Activated naive CD4-positive, alpha-beta T cell treated with Interleukin-2 at 50 U/mL for 16 hours (primary cell): Measurements from ENCODE around the gene ARL13B.
A peak's percentile ranks its signal among the peaks of the same experiment; 100 is the strongest.
"Not testable (repeated sequence)": the region's sequence is repeated elsewhere in the genome, so short reads cannot be mapped to it uniquely, and the experiment has no call there.

Experiments
- DNase-seq: peaks from one replicate; pipeline ENCODE4 v3.0.0-alpha.2; 2020

ARL13B gene

DNA sequence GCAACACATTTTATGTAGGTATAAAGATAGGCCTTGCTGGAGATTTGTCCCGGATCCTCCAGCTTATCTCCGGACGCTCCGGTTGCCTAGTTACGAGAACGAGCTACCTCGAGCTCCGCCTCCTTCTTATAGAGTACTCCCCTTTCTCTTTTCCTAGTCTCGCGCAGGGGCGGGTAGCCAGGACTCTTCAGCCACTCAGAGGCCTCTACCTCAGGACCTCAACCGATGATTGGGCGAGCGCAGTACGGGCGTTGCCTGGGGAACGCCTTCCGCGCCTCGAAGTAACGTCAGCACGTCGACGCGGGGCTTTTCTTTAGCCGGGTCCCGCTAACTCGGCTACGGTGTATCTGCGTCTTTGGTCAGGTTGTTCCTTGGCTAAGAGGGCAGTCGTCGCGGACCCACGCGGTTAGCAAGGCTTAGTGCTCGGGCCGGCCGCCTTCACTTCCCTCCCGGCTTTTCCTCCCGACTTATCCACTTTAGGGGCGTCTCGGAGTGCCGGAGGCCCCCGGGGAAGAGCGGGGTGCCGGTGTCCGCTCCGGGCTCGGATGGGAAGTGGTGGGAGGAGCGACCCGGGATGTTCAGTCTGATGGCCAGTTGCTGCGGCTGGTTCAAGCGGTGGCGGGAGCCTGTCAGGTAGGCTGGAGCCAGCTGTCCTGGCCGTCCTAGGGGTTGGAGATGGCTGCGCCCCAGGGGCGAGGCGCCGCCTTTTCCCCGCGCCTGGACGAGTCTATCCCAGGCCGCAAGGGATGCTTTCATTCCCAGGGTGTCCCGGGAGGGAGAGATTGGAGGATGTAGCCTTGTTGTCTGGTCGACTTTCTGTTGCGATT lies at the start of gene ARL13B:
Gene ARL13B, plus strand, starts transcription at position 306 of the 827 bp plus-strand sequence. Its CDS starts 269 bp downstream, at position 575.
- peak; percentile 95 for DNase-seq

DNA sequence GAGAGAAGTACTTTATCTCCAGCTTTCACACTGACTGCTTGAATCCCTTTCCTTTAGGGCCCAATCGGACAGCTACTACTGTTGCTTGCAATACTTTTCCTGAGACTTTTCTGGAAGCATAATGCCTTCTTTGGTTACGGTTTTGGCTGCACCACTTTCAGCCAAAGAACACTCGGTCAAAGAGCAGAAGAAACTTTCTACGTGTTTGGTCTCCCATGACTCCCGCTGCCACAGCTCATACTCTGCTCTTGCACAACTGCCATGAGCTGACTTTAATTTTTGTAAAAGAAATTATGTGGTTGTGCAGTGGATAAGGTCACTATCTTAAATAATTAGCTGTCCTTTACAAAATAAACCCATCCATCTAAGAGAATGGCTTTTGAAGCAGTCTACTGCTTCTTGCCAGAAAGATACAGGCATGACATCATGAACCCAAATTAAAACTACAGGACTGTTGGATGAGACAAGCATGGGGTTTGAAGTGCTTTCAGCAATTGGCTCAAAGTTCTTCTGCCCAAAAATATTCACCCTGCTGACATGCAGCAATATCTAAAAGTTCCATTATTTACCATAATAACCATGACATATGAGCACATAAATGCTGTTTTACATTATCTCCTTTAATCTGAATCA lies 48.2 kb upstream of the ARL13B start:
- DNase-seq, result no peak

DNA sequence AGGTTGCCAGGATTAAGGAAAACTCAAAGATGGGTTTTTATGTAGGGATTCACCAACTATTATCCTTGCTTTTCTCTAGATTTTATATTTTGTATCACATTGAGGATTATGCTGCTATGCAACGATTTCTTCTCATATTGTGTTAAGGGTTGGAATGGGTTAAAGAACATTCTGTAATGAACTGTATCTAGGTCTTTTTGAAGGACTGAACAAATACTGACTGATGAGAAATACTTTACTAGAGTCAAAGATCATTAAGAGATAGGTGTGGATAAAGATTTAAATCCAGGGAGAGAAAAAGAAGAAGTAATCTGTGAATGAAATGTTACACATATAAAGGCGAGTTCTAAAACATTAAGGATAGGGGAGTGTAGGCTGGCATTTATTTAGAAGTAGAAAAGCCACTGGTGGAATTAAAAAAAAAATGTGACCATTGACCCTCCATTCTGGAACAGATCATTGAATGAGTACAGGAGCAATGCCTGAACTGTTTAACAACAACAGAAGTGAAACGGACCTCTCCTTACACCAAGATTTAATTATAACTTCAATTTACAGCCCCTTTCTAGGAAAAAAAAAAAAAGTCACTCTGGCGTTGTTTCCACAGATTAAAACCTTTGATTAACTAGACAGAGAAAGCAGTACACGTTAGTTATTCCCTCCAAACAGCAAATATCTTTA lies 45.4 kb upstream of the ARL13B start:
- no peak for DNase-seq

- DNase-seq, result no peak
Measured at GRCh38 chr3:93936549-93936948, 43.4 kb upstream of the ARL13B start.

GRCh38 chr3:93937485-93937884 lies 42.5 kb upstream of the ARL13B start:
- not testable (repeated sequence) for DNase-seq

GRCh38 chr3:93949958-93950357 lies 30.0 kb upstream of the ARL13B start:
- not testable (repeated sequence) for DNase-seq

DNA sequence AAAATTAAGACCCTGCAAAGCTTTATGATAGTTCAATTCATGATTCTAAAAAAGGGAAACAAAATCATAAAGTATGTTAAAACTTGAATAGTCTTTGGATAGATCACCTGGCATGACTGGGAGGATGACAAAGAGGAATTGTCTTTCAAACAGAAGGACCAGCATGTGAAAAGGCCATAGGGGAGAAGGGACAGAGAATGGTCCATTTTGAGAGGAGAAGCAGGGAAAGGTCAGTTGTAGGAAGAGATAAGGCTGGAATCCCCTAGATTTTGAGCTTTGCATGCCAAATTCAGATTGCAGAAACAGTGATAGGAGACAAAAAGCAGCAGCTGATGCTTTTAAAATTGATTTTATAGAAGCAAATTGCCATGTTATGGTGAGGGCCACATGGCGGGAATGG lies 18.9 kb upstream of the ARL13B start:
- no peak for DNase-seq

DNA sequence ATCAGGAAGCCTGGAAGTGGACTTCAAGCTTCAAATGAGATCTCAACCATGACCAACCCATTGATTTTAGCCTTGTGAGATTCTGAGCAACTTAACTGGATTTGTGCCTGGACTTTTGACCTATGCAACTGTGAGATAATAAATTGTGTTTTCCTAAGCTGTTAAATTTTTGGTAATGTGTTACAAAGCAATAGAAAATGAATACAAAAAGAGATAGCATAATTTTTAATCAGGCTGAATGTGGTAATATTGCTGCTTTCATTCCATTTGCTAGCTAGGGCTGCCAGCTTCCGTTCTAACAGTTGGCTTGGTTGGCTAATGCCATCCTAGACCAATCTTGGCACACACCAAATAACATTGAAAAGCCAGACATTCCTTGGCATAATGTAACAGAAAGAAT lies 18.5 kb upstream of the ARL13B start:
- DNase-seq, result no peak

DNA sequence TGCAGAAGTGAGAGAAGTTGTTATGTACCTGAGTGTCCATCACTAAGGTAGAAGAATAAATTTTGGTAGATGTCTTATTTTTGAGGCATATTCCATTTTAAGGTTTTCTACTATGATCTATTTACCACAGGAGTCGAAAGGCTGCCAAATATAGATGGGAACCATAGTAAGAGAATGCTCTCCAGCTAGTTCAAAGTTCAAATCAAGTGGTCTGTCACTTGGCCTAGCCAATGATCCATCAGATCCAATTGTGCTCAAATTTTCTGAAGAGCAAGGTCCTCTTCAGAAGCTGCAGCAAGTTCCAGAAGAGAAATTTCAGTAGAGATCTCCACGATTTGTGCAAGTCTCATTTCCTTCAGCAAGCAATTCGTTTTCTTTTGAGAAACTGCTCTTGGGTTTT lies 17.2 kb upstream of the ARL13B start:
- DNase-seq, result no peak

- DNase-seq, result not testable (repeated sequence)
Measured at GRCh38 chr3:93965106-93965505, 14.8 kb upstream of the ARL13B start.

- DNase-seq, result no peak
Measured at GRCh38 chr3:93969443-93969842, 10.5 kb upstream of the ARL13B start.

DNA sequence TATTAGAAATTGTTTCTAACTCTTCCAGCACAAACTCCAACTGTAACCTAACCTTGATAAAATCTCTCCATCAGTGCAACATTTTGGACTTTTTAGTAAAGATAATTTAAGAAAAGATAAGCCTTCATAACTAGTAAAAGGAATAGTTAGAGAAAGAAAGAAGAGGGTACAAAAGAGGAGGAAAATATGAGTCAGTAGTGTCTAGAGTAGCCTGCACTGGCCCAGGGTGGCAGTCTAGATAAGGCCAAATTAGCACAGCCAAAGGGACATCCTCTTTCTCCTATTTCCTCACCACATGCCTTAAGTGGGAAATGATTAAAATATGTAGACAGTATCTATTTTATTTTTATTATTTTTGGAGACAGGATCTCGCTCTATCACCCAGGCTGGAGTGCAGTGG lies 10.0 kb upstream of the ARL13B start:
- no peak for DNase-seq

DNA sequence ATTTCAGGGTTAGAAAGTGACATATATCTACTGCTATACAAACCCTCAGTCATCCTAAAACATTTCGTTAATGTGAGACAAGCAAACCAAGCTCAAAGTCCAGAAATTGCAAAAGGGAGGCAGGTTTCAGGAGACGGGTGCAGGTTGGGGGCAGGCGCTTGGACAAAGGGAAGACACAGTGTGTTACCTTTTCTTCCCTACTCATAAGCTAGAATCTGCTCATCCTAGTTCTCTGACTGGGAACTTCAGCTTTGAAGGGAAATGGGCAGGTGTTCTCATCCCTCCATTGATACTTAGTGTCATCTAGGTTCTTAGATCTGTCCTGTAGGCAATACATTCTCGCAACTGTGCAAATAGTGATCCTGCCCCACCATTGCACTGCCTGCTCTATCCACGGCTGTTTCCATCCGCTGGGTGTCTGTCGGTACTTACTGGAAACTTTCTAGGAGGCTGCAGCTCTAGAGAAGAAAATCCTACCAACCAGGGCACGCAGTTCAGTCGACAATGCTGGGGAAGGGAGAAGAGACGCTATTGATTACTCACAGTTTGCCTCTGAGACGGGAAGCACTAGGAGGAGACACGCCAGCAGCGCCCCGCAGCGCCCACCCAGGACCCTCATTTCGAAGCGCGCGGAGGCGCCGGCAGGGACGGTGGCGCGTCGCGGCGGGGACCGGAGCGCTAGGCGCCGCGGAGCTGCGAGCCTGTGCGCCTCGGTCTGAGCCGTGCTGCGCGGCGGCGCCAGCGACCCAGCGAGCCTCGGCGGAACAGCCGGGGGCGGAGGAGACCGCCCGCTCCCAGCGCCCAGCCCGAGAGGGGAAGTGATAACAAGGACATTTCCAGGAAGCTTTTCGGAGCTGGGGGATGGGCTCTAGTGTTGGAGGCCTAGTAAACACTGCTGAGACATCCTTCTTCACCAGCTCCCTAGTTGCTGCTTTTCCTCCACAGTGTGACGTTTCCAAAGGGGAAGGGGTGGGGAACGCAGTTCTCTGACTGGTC lies 6.5 kb upstream of the ARL13B start, which contains the start of gene PROS1:
Gene PROS1, minus strand, starts transcription at position 766 of the 996 bp plus-strand sequence. Its CDS starts 147 bp downstream, at position 619.
- peak; percentile 42 for DNase-seq

GRCh38 chr3:93981649-93982048 lies 1.7 kb downstream of the ARL13B start:
- DNase-seq, result no peak

DNA sequence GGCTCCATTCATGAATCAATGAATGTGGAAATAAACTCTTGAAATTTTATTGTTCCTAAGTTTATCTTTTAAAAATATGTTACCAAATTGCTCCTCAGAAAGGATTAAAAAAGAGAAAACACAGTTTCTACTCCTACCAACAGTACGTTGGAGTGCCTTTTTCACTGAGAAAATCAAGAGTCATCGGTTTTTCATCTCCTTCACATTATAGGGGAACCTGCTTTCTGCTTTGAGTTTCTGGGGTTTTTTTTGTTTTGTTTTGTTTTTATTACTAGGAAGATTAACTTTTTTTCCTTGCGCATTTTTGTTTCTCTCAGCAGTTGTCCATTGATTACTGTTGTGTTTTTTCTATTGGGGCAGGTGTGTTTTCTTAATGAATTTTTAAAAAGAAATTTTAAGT lies 3.5 kb downstream of the ARL13B start:
- no peak for DNase-seq

DNA sequence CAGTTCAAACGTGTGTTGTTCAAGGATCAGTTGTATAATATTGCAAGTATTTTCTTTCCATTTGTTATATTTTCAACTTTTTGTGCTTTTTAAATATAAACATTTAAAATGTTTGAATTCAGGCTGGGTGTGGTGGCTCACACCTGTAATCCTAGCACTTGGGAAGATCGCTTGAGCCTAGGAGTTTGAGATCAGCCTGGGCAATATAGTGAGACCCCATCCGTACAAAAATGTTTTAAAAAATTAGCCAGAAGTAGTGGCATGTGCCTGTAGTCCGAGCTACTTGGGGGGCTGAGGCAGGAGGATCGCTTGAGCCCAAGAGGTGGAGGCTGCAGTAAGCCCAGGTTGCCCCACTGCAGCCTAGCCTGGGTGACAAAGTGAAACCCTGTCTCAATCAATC lies 4.7 kb downstream of the ARL13B start:
- DNase-seq, result no peak

DNA sequence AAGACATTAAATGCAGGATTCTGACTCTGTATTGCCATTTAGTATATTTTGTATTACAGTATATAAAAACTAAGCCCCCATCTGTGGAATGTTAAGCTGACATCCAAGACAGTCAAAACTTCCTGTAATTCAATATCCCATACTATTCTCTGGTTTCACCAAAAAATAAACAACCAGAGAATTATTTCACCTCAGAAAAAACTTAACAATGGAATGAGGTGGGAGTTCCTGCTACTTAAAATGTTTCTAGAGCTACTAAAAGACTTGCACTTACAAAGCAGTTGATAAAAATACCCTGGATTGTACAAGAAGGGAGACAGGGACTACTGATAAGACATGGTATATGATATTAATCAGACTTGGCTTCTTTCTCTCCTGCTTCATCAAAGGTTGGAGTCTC lies 8.3 kb downstream of the ARL13B start:
- DNase-seq, result no peak

DNA sequence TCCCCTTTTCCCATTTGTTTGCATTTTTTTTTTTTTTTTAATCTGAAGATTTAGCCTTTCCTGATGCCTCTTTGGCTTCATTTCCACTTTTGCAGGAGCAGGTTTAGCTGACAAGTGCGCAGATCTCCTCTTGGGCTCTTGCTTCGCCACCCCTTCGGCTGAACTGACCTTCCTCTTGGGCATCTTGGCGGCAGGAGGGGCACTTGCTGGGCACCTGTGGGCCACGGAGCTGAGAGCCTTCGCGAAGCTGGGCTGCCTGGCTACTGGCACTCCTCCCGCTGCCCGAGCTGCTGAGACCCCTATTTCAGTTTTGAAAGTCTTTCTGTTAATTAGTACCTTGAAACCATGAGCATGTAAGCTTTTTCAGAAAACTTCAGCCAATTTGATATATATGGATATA lies 8.8 kb downstream of the ARL13B start:
- no peak for DNase-seq

- DNase-seq, result no peak
Measured at GRCh38 chr3:93989241-93989640, 9.3 kb downstream of the ARL13B start.

GRCh38 chr3:93991631-93992030 lies 11.7 kb downstream of the ARL13B start:
- DNase-seq, result no peak

- DNase-seq, result no peak
Measured at GRCh38 chr3:93992207-93992606, 12.3 kb downstream of the ARL13B start.

DNA sequence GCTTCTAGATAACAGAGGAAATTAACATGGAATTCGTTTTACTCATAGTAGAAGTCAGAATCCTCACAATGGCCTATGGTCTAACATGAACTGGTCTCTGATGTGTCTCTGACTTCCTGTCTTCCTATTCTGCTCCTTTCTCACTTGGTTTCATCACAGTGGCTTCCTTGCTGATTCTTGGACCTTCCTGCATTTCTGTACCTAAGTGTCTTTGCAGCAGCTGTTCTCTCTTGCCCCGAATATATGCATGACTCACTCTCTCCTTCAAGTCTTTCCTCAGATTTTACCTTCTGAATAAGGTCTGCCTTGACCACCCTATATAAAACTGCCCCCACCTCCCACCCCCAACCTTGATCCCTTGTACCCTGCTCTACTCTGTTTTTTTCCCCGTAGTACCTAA lies 14.1 kb downstream of the ARL13B start:
- no peak for DNase-seq

- no peak for DNase-seq
Measured at GRCh38 chr3:94001191-94001590, 21.2 kb downstream of the ARL13B start.
